GM12801 (cell line): ENCODE results near the gene EIF4G3.

Experiments
- CTCF ChIP-seq: IDR thresholded peaks from one replicate; pipeline ENCODE4 v1.5.1; 2011; ENCODE audit warnings: control low read depth; ENCODE audit not compliant: insufficient read length; ENCODE audit errors: extremely low read depth

Gene EIF4G3

GRCh38 chr1:21152423-21153100, 24.1 kb downstream of the EIF4G3 start:
- TF ChIP-seq CTCF = no peak

GRCh38 chr1:21149855-21150432, 26.8 kb downstream of the EIF4G3 start:
- TF ChIP-seq CTCF = no peak

- no peak for TF ChIP-seq CTCF
Observed at GRCh38 chr1:21149430-21149854, 27.3 kb downstream of the EIF4G3 start.

- no peak for TF ChIP-seq CTCF
Observed at GRCh38 chr1:21143752-21144151, 32.9 kb downstream of the EIF4G3 start.

GRCh38 chr1:21143138-21143537, 33.6 kb downstream of the EIF4G3 start:
- TF ChIP-seq CTCF = no peak

- TF ChIP-seq CTCF = no peak
Observed at GRCh38 chr1:21141030-21141429, 35.7 kb downstream of the EIF4G3 start.

- no peak for TF ChIP-seq CTCF
Observed at GRCh38 chr1:21139601-21140000, 37.1 kb downstream of the EIF4G3 start.

- TF ChIP-seq CTCF = no peak
Observed at GRCh38 chr1:21131200-21131599, 45.5 kb downstream of the EIF4G3 start.
